NCI-H2107 (cell line): ENCODE results near the gene UBAC1.
"Not testable (repeated sequence)": the region's sequence is repeated elsewhere in the genome, so short reads cannot be mapped to it uniquely, and the experiment has no call there.

Experiments used
- DNase-seq: peaks from one replicate; lab custom pipeline; 2025; lab: John Stamatoyannopoulos, UW

Gene UBAC1

GRCh38 chr9:135901826-135902225 lies 59.3 kb downstream of the UBAC1 start:
- no peak for DNase-seq

- no peak for DNase-seq
Measured at GRCh38 chr9:135901031-135901758, 60.0 kb downstream of the UBAC1 start.

DNA sequence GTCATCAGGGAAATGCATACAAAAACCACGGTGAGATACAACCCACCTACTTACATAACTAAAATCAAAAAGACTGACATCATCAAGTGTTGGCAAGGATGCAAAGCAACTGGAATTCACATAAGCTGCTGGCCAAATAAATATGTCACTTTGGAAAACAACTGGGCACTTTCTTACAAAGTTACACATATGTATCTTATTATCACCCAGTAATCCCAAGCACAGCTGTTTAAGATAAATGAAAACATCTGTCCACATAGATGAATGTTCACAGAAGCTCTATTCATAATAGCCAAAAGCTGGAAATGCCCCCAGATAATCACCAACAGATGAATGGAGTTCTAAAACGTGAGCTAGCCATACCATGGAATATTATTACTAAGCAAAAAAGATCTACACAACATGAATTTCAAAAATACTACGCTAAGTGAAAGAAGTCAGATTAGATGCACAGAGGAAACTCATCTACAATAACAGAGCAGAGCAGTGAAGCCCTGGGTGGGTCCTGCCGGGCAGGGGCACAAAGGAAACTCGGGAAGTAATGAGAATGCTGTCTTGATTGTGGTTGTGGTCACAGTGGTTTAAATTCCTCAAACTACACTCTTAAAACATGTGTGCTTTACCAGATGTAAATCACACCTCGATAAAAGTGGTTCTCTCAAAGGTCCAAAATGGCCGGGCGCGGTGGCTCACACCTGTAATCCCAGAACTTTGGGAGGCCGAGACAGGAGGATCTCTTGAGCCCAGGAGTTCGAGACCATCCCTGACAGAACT lies 62.4 kb downstream of the UBAC1 start:
- no peak for DNase-seq

DNA sequence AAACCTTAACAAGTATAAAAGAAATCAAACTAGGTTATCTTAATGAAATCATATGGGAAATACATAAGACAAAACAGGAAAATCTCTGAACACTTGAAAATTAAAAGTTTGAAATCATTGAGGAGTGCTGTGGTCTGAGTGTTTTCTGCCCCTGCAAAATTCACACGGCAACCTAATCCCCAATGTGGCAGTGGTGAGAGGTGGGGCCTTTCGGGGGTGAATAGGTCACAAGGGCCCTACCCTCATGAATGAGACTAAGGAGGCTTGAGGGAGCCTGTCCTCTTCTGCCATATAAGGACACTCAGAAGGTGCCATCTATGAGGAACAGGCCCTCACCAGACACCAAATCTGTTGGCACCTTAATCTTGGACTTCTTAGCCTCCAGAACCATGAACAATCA lies 64.5 kb downstream of the UBAC1 start:
- no peak for DNase-seq

DNA sequence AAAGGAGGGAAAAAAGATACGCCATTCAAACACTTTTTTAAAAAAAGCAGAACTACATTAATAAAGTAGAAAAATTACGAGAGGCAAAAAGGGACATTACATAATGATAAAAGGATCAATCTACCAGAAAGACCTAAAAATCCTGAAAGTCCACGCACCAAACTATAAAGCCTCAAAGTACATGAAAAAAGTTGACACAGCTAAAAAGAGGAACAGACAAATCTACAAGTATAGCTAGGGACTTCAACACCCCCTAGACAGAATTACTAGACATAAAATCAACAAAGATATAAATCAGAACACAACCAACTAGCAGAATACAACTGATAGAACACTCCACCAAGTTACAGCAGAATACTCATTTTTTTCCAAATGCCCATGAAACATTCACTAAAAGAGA lies 65.0 kb downstream of the UBAC1 start:
- no peak for DNase-seq

- no peak for DNase-seq
Measured at GRCh38 chr9:135895202-135895848, 65.8 kb downstream of the UBAC1 start.

DNA sequence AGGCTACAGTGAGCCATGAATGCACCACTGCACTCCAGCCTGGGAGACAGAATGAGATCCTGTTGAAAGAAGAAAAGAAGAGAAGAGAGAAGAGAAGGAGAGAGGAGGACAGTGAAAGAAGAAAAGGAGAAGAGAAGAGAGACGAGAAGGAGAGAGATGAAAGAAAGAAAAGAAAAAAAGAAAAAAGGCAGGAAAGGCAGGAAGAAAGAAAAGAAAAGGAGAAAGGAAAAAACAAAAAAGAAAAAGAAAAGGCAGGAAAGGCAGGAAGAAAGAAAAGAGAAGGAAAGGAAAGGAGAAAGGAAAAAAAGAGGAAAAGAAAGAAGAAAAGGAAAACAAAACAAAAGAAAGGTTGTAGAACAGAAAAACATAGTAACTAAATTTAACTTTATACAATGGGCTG lies 68.1 kb downstream of the UBAC1 start:
- no peak for DNase-seq

- not testable (repeated sequence) for DNase-seq
Measured at GRCh38 chr9:135892327-135892726, 68.8 kb downstream of the UBAC1 start.

DNA sequence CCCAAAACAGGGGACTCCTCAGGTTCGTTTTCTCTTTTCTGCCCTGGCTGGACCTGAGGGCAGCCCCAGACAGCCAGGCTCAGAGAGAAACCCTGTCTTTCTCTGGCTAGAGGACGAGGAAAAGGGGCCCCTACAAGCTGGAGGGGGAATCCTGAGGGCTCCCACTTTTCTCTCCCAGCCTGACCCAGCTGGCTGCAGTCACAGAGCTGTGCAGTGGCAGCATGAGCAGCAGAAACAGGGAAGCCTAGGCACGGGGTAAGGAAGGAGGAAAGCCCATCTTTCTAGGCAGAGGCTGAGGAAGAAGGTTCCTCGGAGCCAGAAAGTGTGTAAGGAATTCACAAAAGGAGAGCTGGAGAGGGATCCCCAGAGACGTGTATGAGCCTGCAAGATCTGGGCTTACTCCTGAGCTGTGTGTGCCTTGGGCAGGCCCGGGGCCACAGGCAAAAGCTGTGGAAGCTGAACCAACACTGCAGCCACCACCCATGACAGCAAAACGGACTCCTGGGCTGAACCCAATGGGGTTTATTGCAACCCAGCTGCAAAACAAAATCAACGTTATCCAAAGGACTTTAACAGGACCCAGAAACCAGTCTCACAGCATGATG lies 70.0 kb downstream of the UBAC1 start:
- DNase-seq: no peak

- DNase-seq: no peak
Measured at GRCh38 chr9:135890190-135891026, 70.8 kb downstream of the UBAC1 start.

DNA sequence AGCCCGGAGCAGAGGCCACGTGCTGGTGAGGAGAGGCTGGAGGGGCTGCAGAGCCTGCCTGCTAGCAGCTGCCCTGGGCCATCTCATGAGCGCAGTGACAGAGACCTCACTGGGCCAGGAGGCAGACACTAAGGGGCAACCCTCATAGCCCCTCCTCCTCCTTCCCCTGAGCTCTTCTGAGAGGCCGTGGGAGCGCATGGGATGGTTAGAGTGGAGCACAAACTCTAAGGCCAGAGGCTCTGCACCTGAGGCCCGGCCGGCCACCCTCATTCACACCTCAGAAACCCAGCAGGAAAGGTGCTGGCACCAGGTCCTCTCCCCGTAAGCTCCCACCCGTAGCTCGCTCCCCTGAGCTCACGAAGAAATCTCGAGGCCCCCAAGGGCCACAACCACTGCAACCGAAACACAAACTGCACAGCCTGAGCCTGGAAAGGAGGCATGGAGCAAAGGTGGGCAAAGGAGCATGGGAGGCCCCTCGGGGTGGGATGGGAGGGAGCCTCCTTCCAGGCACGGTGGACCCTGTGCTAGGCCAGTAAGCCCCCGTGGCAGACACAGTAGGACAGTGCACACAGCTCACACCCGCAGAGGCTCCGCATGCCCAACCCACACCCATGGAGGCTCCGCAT lies 71.5 kb downstream of the UBAC1 start:
- DNase-seq: no peak

DNA sequence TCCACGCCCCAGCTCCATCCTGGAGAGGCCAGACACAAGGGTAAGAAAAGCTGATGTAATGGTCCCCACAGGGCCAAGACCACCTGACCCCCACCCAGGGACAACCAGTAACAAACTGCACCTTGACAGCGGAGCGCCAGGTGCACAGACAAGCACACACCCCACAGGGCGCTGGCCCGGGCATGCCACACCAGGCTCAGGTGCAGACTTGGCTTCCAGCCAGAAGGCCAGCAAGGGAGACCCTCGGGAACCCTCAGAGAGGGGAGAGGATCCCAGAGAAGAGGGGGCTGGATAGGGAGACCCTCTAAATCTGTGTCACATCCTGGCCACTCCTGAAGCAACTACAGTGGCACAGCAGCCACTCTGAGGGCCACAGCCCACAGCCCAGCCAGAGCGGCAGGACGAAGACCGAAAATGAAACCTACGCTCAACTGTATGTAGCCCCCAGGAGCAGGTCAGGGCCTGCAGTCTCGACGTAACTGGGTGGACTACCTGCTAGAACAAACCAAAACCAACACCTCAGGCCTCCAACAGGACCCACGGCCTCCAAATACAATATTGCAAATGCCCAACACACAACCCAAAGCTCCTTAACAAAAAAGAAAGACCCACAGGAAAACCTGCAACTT lies 72.3 kb downstream of the UBAC1 start:
- DNase-seq: no peak

DNA sequence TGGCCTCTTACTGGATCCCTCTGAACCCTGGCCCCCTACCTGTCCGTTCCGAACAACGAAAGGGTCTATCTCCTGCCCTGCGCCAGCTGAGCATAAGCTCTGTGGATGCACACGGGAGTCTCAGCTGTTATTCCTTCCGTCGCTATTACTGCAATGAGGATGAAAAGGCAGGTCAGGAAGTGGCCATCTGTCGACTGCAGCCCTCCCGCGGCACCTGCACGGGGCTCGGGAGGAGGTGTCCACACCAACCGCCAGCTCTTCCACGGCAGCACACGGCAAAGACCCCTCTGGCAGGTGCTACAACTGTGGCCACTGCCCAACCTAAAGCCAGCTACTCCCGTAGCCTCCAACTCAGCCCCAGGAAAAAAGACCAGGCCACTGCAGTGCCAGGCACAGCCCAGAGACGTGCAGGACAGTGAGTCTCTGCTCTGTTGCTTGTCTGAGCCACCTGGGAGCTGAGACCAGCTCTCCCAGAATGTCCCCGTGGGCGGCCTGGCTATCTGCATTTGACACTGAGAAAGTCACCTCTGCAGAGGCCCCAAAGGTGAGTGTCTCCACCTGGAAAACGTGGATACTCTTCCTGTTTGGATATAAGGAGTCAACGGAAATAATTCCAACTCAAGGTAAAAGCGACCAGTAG lies 72.9 kb downstream of the UBAC1 start:
- DNase-seq: no peak

GRCh38 chr9:135887585-135888050 lies 73.6 kb downstream of the UBAC1 start:
- no peak for DNase-seq

DNA sequence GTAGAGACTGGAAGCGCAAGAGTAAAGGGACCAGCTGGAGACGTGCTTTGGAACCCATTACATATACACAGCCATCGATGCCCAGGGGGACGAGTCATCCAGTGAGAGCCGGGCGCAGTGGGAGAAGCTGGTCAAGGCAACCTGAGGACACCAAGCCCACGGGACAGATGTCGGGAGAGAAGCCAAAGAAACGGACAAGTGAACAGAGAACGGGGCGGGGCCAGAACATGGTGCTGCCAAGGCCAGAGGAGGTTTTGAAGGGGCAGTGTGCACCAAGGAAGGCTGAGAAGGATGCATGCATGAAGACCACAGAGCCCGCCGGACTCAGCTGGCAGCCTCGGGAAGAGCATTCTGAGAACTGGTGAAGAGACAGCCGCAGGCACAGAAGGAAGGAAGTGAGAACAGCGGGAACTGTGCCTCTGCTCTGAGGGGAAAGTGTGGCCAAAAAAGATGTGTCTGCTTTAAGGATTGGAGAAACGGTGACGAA lies 74.1 kb downstream of the UBAC1 start:
- DNase-seq: no peak

- DNase-seq: no peak
Measured at GRCh38 chr9:135886147-135886981, 74.8 kb downstream of the UBAC1 start.

GRCh38 chr9:135885100-135885853 lies 75.9 kb downstream of the UBAC1 start:
- no peak for DNase-seq

- DNase-seq: no peak
Measured at GRCh38 chr9:135884328-135885035, 76.7 kb downstream of the UBAC1 start.
